ENCODE measurements around the gene NRP1.
A peak's percentile ranks its signal among the peaks of the same experiment; 100 is the strongest.

NRP1 gene

DNA sequence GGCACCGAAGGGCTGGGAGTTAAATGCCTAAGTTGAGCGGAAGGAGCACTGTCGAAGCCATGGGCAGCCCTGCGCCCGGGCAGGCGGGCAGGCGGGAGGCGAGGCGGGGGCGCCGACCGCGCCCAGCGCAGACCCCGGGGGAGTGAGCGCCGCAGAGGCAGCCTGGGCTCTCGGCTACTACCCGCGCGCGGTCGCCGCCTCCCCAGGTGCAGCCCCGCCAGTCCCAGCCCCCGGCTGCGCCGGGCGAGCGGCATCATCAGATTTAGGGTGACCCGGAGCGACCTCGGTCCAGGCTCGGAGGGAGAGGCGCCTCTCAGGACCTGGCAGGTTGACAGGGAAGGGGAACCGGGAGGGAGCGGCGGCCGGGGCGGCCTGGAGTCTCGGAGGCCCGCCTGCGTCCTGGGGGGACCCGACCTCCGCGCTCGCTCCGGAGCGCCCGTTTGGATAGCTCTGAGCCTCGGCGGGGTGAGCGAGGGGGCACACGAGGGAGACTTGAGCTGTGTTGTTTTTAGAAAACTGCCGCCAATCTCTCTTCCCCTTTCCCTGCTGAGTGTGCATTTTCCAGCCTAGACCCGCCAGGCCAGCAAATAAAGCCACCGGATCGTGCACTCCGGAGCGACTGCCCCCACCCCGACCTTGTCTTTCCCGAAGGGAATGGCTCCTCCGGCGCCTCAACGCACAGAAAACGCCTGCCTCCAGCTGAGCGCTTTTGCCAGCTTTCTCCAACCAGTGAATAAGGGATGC, 2.3 kb upstream of the NRP1 start:
- TF ChIP-seq, protein P1, sequence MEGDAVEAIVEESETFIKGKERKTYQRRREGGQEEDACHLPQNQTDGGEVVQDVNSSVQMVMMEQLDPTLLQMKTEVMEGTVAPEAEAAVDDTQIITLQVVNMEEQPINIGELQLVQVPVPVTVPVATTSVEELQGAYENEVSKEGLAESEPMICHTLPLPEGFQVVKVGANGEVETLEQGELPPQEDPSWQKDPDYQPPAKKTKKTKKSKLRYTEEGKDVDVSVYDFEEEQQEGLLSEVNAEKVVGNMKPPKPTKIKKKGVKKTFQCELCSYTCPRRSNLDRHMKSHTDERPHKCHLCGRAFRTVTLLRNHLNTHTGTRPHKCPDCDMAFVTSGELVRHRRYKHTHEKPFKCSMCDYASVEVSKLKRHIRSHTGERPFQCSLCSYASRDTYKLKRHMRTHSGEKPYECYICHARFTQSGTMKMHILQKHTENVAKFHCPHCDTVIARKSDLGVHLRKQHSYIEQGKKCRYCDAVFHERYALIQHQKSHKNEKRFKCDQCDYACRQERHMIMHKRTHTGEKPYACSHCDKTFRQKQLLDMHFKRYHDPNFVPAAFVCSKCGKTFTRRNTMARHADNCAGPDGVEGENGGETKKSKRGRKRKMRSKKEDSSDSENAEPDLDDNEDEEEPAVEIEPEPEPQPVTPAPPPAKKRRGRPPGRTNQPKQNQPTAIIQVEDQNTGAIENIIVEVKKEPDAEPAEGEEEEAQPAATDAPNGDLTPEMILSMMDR (IDR thresholded peaks at IDR 0.05; ENCODE audit: insufficient read depth, missing control alignments): no peak
- FAIRE-seq (no peak), DNase-seq (ENCODE audit: insufficient read length, low spot score) (peak; percentile 26)

DNA sequence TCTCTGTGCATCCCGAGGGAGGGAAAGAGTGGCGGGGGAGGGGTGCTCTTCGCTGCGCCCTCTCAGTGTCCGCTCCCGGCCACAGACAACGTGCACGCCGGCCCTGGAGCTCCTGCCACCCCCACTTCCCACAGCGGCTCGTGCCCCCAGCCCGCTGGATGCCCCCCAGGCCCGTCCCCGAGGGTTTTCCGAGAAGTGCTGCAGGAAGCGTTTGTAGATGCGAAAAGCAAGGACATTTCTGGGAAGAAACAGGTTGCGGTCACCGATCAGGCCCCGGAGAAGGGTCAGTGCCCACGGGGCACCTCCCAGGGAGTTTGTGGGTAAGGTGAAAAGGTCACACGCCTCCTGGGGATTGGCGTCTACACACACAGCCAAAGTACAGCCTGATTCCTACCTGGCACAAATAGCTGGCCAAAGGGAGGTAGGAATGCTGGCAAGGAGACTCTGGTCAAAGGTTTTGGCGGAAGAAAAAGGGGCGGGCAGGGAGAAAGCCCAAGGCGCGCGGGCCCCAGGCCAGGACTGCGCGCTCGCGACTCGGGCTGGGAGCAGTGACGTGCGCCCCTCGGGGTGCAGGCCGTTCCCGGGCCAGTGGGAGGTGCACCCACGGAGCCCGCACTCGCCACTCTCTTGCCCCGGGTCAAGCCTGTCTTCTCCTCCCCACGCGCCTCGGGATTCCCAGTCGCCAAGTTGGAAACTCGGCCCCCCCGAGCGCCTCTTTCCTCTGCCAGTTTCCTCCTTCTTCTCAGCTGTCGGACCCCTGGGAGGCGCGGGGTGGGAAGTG, 1.5 kb upstream of the NRP1 start:
- TF ChIP-seq, protein P1 (IDR thresholded peaks at IDR 0.05; ENCODE audit: insufficient read depth, missing control alignments): no peak
- DNase-seq (ENCODE audit: insufficient read length, low spot score): no peak
- FAIRE-seq: no peak

DNA sequence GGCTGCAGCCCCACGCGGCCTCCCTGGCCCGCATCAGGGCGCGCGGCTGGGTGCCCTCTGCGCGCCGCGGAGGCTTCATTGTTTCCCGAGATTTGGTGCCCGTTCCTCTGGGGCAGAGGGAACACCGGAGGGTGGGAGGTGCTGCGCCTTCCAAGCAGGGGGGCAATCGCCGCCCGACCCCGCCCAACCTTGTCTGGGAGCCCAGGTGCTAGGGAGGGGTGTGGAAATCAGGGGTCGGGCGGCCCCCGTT, 1.0 kb upstream of the NRP1 start:
- DNase-seq (ENCODE audit: insufficient read length, low spot score): peak; percentile 27
- FAIRE-seq: no peak
- TF ChIP-seq, protein P1 (IDR thresholded peaks at IDR 0.05; ENCODE audit: insufficient read depth, missing control alignments): no peak

DNA sequence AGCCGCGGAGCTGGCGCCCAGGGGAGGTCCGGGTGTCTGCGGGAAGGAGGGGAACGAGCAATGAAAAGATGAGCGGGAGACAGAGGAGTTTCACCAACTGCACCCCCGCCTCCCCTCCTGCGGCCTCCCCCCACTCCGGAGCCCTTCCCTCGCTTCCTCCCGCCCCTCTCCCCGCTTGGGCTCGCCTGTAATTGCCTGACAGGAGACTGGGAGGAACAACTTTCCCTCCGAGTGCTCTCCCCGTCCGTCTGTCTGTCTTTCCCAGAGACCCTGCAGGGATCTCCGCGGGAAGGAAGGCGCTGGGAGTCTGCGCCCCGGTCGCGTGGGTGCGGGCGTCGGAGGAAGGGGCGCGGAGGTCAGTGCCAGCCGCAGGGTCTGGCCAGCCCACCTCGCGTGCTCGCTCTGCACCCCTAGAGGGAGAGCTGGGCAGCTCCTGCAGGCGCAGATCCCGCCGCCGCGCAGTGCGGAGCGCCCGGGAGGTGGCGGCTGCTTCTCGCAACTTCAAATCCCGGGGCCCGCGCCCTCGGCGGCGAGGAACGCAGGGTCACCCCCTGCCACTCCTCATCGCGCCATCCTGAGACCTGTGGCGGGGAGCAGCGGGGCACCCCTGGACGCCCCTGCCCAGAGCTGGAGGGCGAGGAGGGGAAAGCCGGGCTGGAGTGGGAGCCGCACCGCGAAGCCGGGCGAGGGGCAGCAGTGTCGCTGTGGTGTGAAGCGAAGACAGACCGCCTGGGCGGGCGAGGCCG, 511 bp upstream of the NRP1 start:
- FAIRE-seq (no peak), DNase-seq (ENCODE audit: insufficient read length, low spot score) (peak; percentile 55)
- TF ChIP-seq, protein P1 (IDR thresholded peaks at IDR 0.05; ENCODE audit: insufficient read depth, missing control alignments): no peak

DNA sequence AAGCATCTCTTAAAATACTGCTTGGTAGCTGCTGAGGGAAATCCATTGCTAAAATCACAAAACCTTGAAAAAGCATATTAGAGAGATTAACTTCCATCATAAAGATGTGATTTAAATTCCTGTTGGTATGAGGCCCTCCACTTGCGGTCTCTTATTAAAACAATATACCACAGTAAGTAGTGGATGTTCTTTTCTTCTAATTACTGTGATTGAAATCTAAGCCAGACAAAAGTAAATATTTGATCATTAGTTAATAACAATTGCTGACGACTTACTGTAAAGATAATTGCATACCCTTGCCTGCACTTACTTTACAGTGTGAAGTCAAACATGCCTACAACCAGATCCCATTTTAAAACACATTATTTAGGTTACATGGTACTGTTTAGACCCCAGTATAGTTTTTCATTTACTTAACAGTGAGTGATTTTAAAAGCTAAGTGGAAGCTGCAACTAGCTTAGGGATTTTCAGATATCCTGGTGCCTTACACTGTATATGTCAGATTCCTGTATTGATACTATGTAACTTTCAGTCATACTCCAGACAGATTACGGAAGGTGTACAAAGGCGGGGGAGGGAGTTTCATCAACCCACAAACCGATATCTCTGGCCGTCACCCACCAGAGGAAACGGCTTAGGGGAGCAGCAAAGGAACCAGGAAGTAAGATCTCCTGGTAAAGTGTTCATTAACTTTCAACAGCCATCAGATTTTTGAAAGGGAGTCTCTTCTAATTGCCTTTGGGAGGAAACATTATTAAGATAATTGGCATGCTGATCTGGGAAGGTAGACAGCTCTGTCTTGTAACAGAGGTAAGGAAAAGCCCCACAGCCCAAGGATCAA, 986 bp downstream of the NRP1 start:
- peak; percentile 32 for FAIRE-seq
- no peak for DNase-seq (ENCODE audit: insufficient read length, low spot score)
- TF ChIP-seq, protein P1 (IDR thresholded peaks at IDR 0.05; ENCODE audit: insufficient read depth, missing control alignments): no peak

DNA sequence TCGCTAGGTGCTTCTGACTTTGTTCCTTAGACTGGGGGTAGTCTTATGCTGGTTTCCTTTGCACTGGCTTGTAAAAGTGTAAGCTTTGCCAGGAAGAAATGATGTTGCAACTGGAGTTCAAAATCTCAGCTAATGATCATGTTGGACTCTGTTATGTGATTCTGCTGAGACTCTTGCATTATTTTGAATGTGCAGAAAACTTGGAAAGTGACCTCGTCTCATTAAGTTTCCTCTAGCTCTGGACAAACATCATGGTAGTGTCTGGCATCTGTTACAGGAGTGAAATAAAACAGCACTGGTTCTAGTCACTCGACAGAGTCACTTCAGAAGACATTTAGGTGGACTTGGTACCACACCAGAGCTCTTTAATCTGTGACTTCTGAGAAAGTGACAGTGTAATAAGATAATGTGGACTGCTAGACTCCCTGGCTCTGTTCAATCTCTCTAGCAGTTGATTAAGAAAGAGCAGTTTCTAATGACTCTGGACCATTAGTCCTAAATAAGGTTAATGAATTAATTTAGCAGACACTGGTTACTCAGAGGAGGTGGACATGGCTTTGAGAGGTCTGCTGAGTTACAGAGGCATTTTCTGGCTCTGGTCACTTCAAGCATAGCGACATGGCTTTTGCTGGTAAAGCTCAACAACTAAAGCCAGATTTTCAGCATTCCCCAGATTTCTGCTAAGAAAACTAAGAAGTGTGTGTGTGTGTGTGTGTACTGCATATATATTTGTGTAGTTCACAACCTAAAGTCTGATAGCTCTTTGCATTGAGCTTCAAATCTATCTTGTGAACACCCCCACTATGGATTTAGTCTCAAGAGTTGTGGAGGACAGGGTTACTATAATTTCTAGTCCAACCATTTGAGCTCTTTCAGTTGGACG, 2.0 kb downstream of the NRP1 start:
- FAIRE-seq: no peak
- TF ChIP-seq, protein P1 (IDR thresholded peaks at IDR 0.05; ENCODE audit: insufficient read depth, missing control alignments): no peak
- no peak for DNase-seq (ENCODE audit: insufficient read length, low spot score)
